Effector memory CD4-positive, alpha-beta T cell (primary cell): ENCODE measurements around the gene TMEM63C.

Source experiments
- DNase-seq, 3 donors: peaks; one replicate each; pipeline ENCODE4 v3.0.0-alpha.2; 2020
- H3K27ac ChIP-seq: 2 replicates; pipeline ENCODE4 v1.7.0; 2013; ENCODE audit warnings: mild to moderate bottlenecking, low read length, moderate library complexity; ENCODE audit not compliant: insufficient read depth, poor library complexity, severe bottlenecking
- H3K27me3 ChIP-seq: replicated peaks from 2 replicates; pipeline ENCODE4 v1.7.0; 2013; ENCODE audit warnings: mild to moderate bottlenecking, low read length; ENCODE audit not compliant: insufficient read depth, control insufficient read depth, poor library complexity, severe bottlenecking
- H3K36me3 ChIP-seq: 2 replicates; pipeline ENCODE4 v1.7.0; 2013; ENCODE audit warnings: mild to moderate bottlenecking, low read length, moderate library complexity; ENCODE audit not compliant: control insufficient read depth, insufficient read depth
- H3K4me1 ChIP-seq: 2 replicates; pipeline ENCODE4 v1.7.0; 2013; ENCODE audit warnings: low read length, mild to moderate bottlenecking; ENCODE audit not compliant: control insufficient read depth, insufficient read depth, poor library complexity, severe bottlenecking
- H3K4me3 ChIP-seq: 2 replicates; pipeline ENCODE4 v1.7.0; 2013; ENCODE audit warnings: low read length, low read depth, mild to moderate bottlenecking; ENCODE audit not compliant: insufficient read depth, poor library complexity, severe bottlenecking
- H3K9me3 ChIP-seq: 2 replicates; pipeline ENCODE4 v1.7.0; 2013; ENCODE audit warnings: mild to moderate bottlenecking, low read length, moderate library complexity; ENCODE audit not compliant: control insufficient read depth

Gene TMEM63C

DNA sequence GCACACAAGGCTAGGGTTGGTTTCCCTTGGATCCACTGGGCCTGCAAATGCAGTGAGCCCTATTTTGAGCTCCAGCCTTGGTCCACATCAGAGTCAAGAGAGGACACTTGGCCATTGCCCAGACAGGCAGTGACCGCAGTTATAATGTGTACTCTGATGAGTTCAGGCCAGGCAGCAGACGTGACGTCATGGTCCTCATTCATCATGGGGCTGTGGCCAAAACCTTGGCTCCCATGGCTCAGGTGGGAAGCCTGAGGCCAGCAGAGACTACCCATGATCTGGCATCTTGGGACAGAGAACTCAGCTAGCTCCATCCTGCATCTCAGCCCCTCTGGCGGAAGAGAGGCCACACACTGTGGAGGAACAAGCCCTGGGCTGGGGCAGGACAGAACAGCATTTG is 16.4 kb downstream of the TMEM63C start:
- H3K4me1 ChIP-seq, result no peaks in the 10 kb centered on the region
- no peak for DNase-seq
- peaks cover 2% of the 10 kb centered on the region for H3K27me3 ChIP-seq

DNA sequence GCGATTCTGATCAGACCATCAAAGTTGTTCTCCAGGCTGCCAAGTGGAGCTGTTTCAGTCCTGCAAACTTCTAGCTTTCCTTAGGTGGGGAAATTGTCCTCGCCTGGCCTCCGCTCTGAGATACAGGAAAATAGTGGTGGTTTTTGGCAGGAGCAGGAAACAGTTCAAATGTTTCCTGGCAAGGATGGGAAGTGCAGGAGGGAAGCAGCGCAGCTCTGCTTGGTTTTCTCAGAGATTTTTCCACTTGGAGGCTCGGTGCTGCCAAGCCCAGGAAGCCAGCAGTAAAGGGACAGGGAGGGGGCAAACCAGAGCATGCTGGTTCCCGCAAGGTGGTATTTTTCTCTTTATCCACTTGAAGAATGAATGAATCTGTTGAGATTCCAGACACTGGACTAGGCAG is 17.0 kb downstream of the TMEM63C start:
- Histone ChIP-seq H3K9me3 (no peaks in the 10 kb centered on the region), H3K4me3 (no peak overlapping the region), H3K27me3 (peaks cover 2% of the 10 kb centered on the region), H3K27ac (no peak overlapping the region), H3K36me3 (no peaks in the 10 kb centered on the region), H3K4me1 (no peaks in the 10 kb centered on the region)
- DNase-seq, result no peak

More for the DNA sequence above, 16.4 kb downstream of the TMEM63C start:
- Histone ChIP-seq H3K27ac (no peak overlapping the region), H3K4me3 (no peak overlapping the region), H3K9me3 (no peaks in the 10 kb centered on the region), H3K36me3 (no peaks in the 10 kb centered on the region)

DNA sequence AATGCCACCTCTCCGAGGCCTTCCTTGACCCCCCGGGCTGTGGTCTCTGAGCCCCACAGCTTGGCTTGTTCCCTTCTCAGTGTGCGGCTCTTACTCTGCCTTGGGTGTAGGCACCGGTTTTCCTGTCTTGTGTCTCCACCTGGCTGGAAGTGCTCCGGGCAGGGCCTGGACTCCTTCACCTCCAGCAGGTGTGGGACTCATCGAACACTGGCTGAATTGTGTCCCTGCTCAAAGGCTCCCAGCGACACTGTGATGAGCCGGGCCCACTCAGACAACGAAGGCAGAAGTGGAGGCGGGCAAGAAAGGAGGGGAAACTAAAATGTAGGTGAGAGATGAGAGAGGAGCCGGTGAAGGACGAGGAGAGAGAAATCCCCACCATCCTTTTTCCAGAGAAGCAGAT is 18.0 kb downstream of the TMEM63C start:
- H3K4me3 ChIP-seq, result no peak overlapping the region
- peaks cover 2% of the 10 kb centered on the region for H3K27me3 ChIP-seq
- no peaks in the 10 kb centered on the region for H3K4me1 ChIP-seq
- H3K27ac ChIP-seq, result no peak overlapping the region
- no peaks in the 10 kb centered on the region for H3K9me3 ChIP-seq
- DNase-seq, result no peak
- H3K36me3 ChIP-seq, result no peaks in the 10 kb centered on the region

DNA sequence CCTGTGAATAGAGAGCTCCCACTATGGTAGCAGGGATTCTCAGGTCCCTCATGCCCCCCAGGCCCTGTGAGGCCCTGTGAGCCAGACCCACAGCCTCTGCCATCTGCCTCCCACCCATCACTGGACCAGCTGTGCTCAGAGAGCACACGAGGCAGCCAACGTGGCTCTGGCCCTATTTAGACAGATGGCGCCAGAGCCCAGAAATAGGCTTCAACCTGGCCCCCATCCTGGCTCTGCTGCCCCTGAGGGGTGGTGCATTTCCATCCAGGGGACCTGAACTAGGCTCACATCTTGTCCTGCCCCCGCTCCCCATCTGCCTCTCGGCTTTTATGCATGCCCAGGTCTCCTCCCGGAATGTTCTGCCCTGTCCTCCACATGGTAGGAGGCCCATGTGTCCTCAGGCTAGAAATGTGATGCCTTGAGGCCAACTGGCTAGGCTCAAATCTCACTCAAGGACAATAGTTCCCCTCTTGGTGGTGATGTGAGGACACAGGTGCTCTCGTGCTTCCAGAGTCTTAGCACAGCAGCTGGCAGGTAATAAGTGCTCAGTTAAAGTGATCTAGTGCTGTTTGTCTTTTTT is 18.9 kb downstream of the TMEM63C start:
- Histone ChIP-seq H3K4me1 (no peaks in the 10 kb centered on the region), H3K27ac (no peak overlapping the region), H3K4me3 (no peak overlapping the region), H3K36me3 (no peaks in the 10 kb centered on the region), H3K27me3 (peaks cover 2% of the 10 kb centered on the region), H3K9me3 (no peaks in the 10 kb centered on the region)
- no peak for DNase-seq

DNA sequence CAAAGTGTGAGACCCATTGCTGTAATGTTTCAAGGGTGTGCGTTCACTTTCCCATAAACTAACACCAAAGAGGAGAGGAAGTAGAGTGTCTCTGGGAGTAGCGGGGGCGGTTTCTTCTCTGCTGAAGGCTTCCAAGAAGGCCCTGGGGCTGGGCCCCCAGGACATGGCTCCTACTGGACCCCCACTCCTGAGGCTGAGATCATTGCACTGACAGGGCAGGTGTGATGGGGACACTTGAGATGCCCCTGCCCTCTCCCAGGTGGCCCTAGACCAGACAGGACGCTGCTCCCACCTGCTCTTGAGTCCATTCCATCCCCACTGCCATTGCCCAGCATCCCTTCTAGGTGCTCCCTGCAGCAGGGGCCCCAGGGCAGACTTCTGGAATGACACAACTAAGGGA is 20.1 kb downstream of the TMEM63C start:
- Histone ChIP-seq H3K4me1 (no peaks in the 10 kb centered on the region), H3K36me3 (no peaks in the 10 kb centered on the region), H3K9me3 (no peaks in the 10 kb centered on the region), H3K4me3 (no peak overlapping the region), H3K27ac (no peak overlapping the region), H3K27me3 (peaks cover 2% of the 10 kb centered on the region)
- no peak for DNase-seq

DNA sequence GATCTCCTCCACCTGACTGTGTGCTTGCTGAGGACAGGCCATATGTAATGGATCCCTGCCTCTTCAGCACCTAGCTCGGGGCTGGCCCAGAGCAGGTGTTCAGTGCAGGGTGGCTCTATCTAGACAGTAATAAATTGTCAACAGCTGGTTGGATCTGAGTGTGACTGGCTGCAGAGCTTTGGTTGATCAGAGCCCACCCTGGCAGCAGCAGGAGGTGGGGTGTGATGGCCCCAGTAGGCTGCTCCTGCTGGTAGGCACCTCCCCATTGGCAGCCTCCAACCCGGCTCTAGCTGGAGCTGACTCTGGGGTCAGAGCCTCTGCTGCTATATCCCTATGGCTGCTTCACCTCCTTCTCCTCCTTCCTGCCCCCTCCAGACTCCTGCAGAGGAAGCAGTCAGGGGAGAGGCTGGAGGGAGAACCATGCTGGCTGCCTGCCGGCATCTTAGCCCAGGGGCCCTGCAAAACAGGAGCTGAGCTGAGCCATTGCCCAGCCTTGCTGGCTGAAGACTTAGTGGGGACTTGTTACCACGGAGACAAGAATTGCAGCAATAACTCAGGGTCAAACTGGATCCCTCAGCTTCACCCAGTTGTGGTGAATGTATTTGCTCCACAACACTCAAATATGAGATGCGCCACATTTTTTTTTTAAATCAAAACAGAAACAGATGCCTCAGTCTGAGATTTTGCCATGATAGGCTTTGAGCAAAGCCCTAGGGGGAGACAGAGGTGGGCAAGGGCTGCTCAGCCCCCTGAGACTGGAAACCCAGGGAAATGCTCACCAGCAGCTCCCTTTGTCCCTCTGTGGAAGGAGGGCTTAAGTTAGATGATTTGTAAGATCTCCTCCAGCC is 22.2 kb downstream of the TMEM63C start:
- Histone ChIP-seq H3K27me3 (peaks cover 2% of the 10 kb centered on the region), H3K27ac (no peak overlapping the region)

DNA sequence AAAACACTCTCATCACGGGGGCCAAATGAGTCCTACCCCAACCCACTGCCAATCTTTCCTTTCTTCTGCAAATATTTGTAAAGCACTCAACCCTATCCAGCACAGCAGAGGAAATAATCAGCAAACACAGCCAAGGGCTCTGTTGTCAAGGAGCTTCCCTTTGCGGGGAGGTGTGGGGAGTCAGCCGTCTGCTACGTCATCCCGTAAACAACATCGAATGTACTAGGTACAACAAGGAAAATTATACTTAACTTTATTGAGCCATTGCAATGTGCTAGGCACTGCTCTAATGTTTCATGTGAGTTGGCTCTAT is 22.8 kb downstream of the TMEM63C start:
- Histone ChIP-seq H3K36me3 (no peaks in the 10 kb centered on the region), H3K9me3 (no peaks in the 10 kb centered on the region), H3K27me3 (peaks cover 2% of the 10 kb centered on the region), H3K27ac (no peak overlapping the region), H3K4me1 (no peaks in the 10 kb centered on the region), H3K4me3 (no peak overlapping the region)
- no peak for DNase-seq

More for the DNA sequence above, 22.2 kb downstream of the TMEM63C start:
- no peaks in the 10 kb centered on the region for H3K9me3 ChIP-seq
- no peak overlapping the region for H3K4me3 ChIP-seq
- DNase-seq, result no peak
- H3K36me3 ChIP-seq, result no peaks in the 10 kb centered on the region
- no peaks in the 10 kb centered on the region for H3K4me1 ChIP-seq

DNA sequence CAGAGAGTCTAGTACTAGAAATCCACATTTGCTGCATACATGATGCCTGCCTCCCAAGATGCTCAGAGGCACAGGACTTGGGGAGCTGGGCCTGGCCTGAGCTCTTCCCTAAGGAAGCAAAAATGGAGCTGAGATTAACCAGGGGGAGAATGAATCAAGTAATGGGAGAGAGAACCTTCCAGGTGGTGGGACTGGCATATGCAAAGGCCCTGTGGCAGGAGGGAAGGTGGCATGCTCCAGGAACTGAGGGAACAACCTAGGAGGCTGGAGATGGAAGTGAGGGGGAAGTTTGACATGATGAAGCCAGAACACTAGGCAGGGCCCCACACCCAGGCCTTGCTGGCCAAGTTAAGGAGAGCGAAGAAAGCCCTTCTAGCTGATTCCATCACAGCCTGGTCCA is 23.3 kb downstream of the TMEM63C start:
- Histone ChIP-seq H3K36me3 (no peaks in the 10 kb centered on the region), H3K4me1 (no peaks in the 10 kb centered on the region), H3K9me3 (no peaks in the 10 kb centered on the region), H3K27me3 (peaks cover 2% of the 10 kb centered on the region), H3K4me3 (no peak overlapping the region), H3K27ac (no peak overlapping the region)
- no peak for DNase-seq

DNA sequence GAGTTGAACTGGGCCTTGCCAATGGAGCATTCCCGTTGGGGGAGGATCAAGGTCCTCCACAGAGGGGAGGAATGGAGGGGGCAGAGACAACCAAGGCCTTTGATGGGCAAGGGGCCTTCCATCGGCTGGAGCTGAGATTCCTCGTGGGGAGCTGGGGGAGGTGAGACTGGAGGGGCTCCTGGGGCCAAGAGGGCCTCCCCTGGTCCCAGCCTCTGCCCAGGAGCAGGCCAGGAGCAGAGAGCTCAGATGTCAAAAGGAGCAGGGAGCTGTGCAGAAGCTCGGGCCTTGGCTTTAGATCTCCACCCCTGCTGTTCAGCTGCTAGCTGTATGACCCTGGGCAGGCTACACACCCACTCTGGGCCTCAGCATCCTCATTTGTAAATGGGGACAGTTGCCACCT is 24.0 kb downstream of the TMEM63C start:
- Histone ChIP-seq H3K4me1 (no peaks in the 10 kb centered on the region), H3K27ac (no peak overlapping the region), H3K36me3 (no peaks in the 10 kb centered on the region), H3K27me3 (peaks cover 2% of the 10 kb centered on the region), H3K9me3 (no peaks in the 10 kb centered on the region), H3K4me3 (no peak overlapping the region)
- no peak for DNase-seq

DNA sequence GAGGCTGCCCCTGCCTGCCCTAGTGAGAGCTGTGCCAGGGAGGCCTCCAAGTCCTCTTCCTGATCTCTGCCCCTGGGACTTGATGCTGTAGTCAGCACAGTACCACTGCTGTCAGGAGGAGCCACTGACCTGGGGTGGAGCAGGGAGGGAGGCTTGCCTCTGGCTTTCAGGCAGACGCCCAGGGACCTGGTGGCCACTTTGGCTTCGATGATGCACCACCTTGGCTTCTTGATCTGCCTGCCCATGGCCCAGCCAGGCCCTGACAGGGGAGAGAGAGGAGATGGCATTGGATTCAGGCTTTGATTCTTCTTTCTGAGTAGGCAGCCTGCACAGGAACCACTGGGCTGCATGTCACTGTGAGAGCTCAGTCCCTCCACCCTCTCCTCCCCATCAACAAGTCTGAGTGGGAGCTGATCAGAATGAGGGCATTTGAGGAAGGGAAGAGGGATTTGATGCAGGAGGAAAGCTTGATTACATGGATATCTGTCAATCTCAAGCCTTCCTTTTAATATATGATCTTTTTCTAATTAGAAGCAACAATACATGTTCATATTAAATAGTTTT is 24.7 kb downstream of the TMEM63C start:
- Histone ChIP-seq H3K27ac (no peak overlapping the region), H3K36me3 (no peaks in the 10 kb centered on the region), H3K4me1 (no peaks in the 10 kb centered on the region), H3K27me3 (no peaks in the 10 kb centered on the region), H3K4me3 (no peak overlapping the region), H3K9me3 (no peaks in the 10 kb centered on the region)
- DNase-seq, result no peak
